GM12878 (cell line): Measurements from ENCODE around the gene LATS2. TPM values are rescaled to one million over a fixed set of nuclear protein-coding genes. Genes with fewer than 3 reads are reported as not detected.

ENCODE experiments used
- ATAC-seq: fragments of 200-7000 bp; cut with Tn5 transposase; 3 replicates; pipeline ENCODE4 v1.9.1; 2020; ENCODE audit warnings: mild to moderate bottlenecking, moderate library complexity
- BruUV-seq: library from RNA; stranded (reverse); fragments of 400-500 nt; replicated peaks from 2 replicates; lab custom pipeline; 2021; lab: Mats Ljungman, UMichigan
- CTCF ChIA-PET: fragments of 300-600 bp; sonication (Branson Sonifier 250); formaldehyde crosslinking; extraction: SDS; loops from one replicate; lab custom pipeline; 2021; ENCODE audit warnings: inconsistent platforms; lab: Yijun Ruan, JAX
- POLR2A ChIA-PET: fragments of 350-600 bp; formaldehyde crosslinking; extraction: SDS; loops from one replicate; lab custom pipeline; 2021; ENCODE audit warnings: inconsistent platforms; lab: Charles Lee
- RAD21 ChIA-PET: fragments of 300-600 bp; sonication (Branson Sonifier 250); formaldehyde crosslinking; loops from one replicate; lab custom pipeline; 2023; ENCODE audit warnings: antibody characterized with exemption; ENCODE audit not compliant: unreplicated experiment; lab: Charles Lee
- SMC1A ChIA-PET: fragments of 300-600 bp; sonication (Branson Sonifier 250); formaldehyde crosslinking; loops from one replicate; lab custom pipeline; 2023; ENCODE audit not compliant: unreplicated experiment, uncharacterized antibody; lab: Charles Lee
- DNase-seq: peaks from one replicate; pipeline ENCODE4 v3.0.0-alpha.2; 2011; ENCODE audit warnings: low read depth, low spot score
- FAIRE-seq: peaks from 3 replicates; lab custom pipeline; 2011; peaks lifted over from hg19 to GRCh38; lab: Jason Lieb, UNC
- H2AFZ ChIP-seq: 2 replicates; pipeline ENCODE4 v1.6.0; 2011; ENCODE audit warnings: low read depth, low read length, control low read depth; ENCODE audit not compliant: control insufficient read depth
- H3K27ac ChIP-seq: 2 replicates; pipeline ENCODE4 v1.5.1; 2011; ENCODE audit warnings: control low read depth; ENCODE audit not compliant: control insufficient read depth, insufficient read depth
- H3K27me3 ChIP-seq, 2 experiments: replicated peaks in 1 of 2; 2 replicates each; pipeline versions ENCODE4 v1.6.0 to v1.6.1; 2011; ENCODE audit warnings: low read length in 1 of 2; ENCODE audit not compliant: control insufficient read depth in 2 of 2, insufficient read depth in 2 of 2
- H3K36me3 ChIP-seq, 2 experiments: 2 replicates each; pipeline ENCODE4 v1.5.1; 2011; ENCODE audit warnings: low read length in 1 of 2; ENCODE audit not compliant: control insufficient read depth in 2 of 2, insufficient read depth in 2 of 2
- H3K4me1 ChIP-seq: 2 replicates; pipeline ENCODE4 v1.6.1; 2011; ENCODE audit warnings: mild to moderate bottlenecking, low read length, moderate library complexity, mixed read lengths; ENCODE audit not compliant: control insufficient read depth, insufficient read depth
- H3K4me2 ChIP-seq: 2 replicates; pipeline ENCODE4 v1.6.0; 2011; ENCODE audit warnings: control low read depth; ENCODE audit not compliant: control insufficient read depth, insufficient read depth
- H3K4me3 ChIP-seq: fragments of 200-600 bp; sonication (generic); 2 replicates; pipeline ENCODE4 v1.5.1; 2016
- H3K79me2 ChIP-seq: 2 replicates; pipeline ENCODE4 v1.6.0; 2011; ENCODE audit warnings: low read length; ENCODE audit not compliant: control insufficient read depth, insufficient read depth
- H3K9ac ChIP-seq: 2 replicates; pipeline ENCODE4 v1.8.0; 2011; ENCODE audit warnings: low read length, control low read depth, mixed read lengths; ENCODE audit not compliant: control insufficient read depth, insufficient read depth
- H3K9me3 ChIP-seq: replicated peaks from 3 replicates; pipeline ENCODE4 v1.5.1; 2011; ENCODE audit warnings: mild to moderate bottlenecking, low read length; ENCODE audit not compliant: control insufficient read depth, insufficient read depth
- H4K20me1 ChIP-seq: 2 replicates; pipeline ENCODE4 v1.6.0; 2011; ENCODE audit not compliant: control insufficient read depth, insufficient read depth
- BACH1 ChIP-seq: fragments of 450-650 bp; IDR thresholded peaks from 2 replicates; pipeline ENCODE4 v1.6.1; 2017; ENCODE audit warnings: mild to moderate bottlenecking, borderline replicate concordance
- BCL3 ChIP-seq: IDR thresholded peaks from 2 replicates; pipeline ENCODE4 v1.6.1; 2011; ENCODE audit warnings: borderline replicate concordance, low read depth, mild to moderate bottlenecking, moderate library complexity, low read length; ENCODE audit not compliant: insufficient read depth, poor library complexity, severe bottlenecking
- CBFB ChIP-seq: IDR thresholded peaks from 2 replicates; pipeline ENCODE4 v1.6.1; 2016; ENCODE audit warnings: antibody characterized with exemption, low read depth
- CHD4 ChIP-seq: fragments of 200-600 bp; sonication (generic); IDR thresholded peaks from 2 replicates; pipeline ENCODE4 v1.6.1; 2016; ENCODE audit warnings: mild to moderate bottlenecking
- FOS ChIP-seq: IDR thresholded peaks from 3 replicates; pipeline ENCODE4 v1.6.1; 2011; ENCODE audit warnings: borderline replicate concordance; ENCODE audit not compliant: insufficient read length; ENCODE audit errors: extremely low read depth
- HDAC6 ChIP-seq: fragments of 200-600 bp; sonication (generic); IDR thresholded peaks from one replicate; pipeline ENCODE4 v1.8.0; 2017; ENCODE audit warnings: antibody characterized with exemption; ENCODE audit not compliant: unreplicated experiment
- IRF5 ChIP-seq: fragments of 450-650 bp; IDR thresholded peaks from 2 replicates; pipeline ENCODE4 v1.6.1; 2017; ENCODE audit warnings: borderline replicate concordance
- MEF2B ChIP-seq: fragments of 450-650 bp; IDR thresholded peaks from 2 replicates; pipeline ENCODE4 v1.6.1; 2018; ENCODE audit warnings: mild to moderate bottlenecking, moderate library complexity; ENCODE audit not compliant: partially characterized antibody, poor library complexity, severe bottlenecking
- MTA2 ChIP-seq: fragments of 450-650 bp; IDR thresholded peaks from 2 replicates; pipeline ENCODE4 v1.6.1; 2016; ENCODE audit warnings: low read depth, mild to moderate bottlenecking, moderate library complexity
- NFXL1 ChIP-seq: fragments of 450-650 bp; IDR thresholded peaks from 2 replicates; pipeline ENCODE4 v1.6.1; 2017; ENCODE audit warnings: antibody characterized with exemption, mild to moderate bottlenecking, borderline replicate concordance
- NFYA ChIP-seq: IDR thresholded peaks from 2 replicates; pipeline ENCODE4 v1.6.1; 2011; ENCODE audit warnings: low read depth, mild to moderate bottlenecking, low read length, improper control_type of control experiment, borderline replicate concordance
- NFYB ChIP-seq: IDR thresholded peaks from 2 replicates; pipeline ENCODE4 v1.6.1; 2011; ENCODE audit warnings: low read depth, mild to moderate bottlenecking, low read length, improper control_type of control experiment, moderate library complexity; ENCODE audit not compliant: insufficient read depth
- NR2F1 ChIP-seq: fragments of 450-650 bp; conservative IDR thresholded peaks from 2 replicates; pipeline ENCODE4 v1.6.1; 2017; ENCODE audit warnings: mild to moderate bottlenecking
- NRF1 ChIP-seq: conservative IDR thresholded peaks from 2 replicates; pipeline ENCODE4 v1.6.1; 2011; ENCODE audit warnings: mild to moderate bottlenecking, low read depth, low read length, improper control_type of control experiment
- PAX5 ChIP-seq: IDR thresholded peaks from 2 replicates; pipeline ENCODE4 v1.6.1; 2011; ENCODE audit warnings: low read depth, low read length, borderline replicate concordance
- SMAD1 ChIP-seq: fragments of 450-650 bp; IDR thresholded peaks from 2 replicates; pipeline ENCODE4 v1.6.1; 2018; ENCODE audit warnings: mild to moderate bottlenecking, low read depth; ENCODE audit not compliant: partially characterized antibody
- STAT1 ChIP-seq: fragments of 450-650 bp; conservative IDR thresholded peaks from 2 replicates; pipeline ENCODE4 v1.6.1; 2014; ENCODE audit warnings: antibody characterized with exemption, mild to moderate bottlenecking
- STAT3 ChIP-seq: IDR thresholded peaks from 2 replicates; pipeline ENCODE4 v1.6.1; 2011; ENCODE audit warnings: low read depth, low read length, improper control_type of control experiment
- TARDBP ChIP-seq: IDR thresholded peaks from 2 replicates; pipeline ENCODE4 v1.6.1; 2016; ENCODE audit warnings: borderline replicate concordance
- TCF7 ChIP-seq: IDR thresholded peaks from 2 replicates; pipeline ENCODE4 v1.6.1; 2014; ENCODE audit warnings: antibody characterized with exemption, borderline replicate concordance
- USF2 ChIP-seq: IDR thresholded peaks from 2 replicates; pipeline ENCODE4 v1.6.1; 2011; ENCODE audit warnings: low read depth, low read length, improper control_type of control experiment, borderline replicate concordance
- WGBS: methylation state at CpG from one replicate; pipeline ENCODE4 v1.1.6; 2016; ENCODE audit warnings: low lambda C conversion rate; ENCODE audit not compliant: insufficient replicate concordance, insufficient coverage; ENCODE audit errors: missing lambda C conversion rate; 5-methylcytosine and 5-hydroxymethylcytosine counted together
- in situ Hi-C: fragments of 300-500 bp; cut with MboI; formaldehyde crosslinking; loops from 9 replicates; pipeline ENCODE4 v1.14.3; 2018; ENCODE audit warnings: mixed read lengths
- intact Hi-C: fragments of 100-400 bp; cut with micrococcal nuclease; formaldehyde crosslinking; loops from one replicate; pipeline ENCODE4 v1.14.2; 2022; ENCODE audit not compliant: unreplicated experiment
- polyA plus RNA-seq, 11 experiments: library from polyadenylated mRNA; depleted of rRNA in 4 of 11; unstranded in 6 of 11; stranded (reverse) in 5 of 11; fragments of >200 nt; fragmentation: Nextera tagmentation in 4 of 11; fragmentation: Illumina TruSeq in 1 of 11; extraction: Ambion mirVana in 4 of 11; extraction: Trizol in 1 of 11; gene quantifications; 1 replicate in 1 of 11; 2 replicates in 10 of 11; pipeline versions ENCODE4 v1.2.1 to v1.2.3, GENCODE V29; 2011 to 2016; ENCODE audit warnings: inconsistent platforms in 2 of 11, missing spikeins in 2 of 11, low read depth in 1 of 11
- total RNA-seq, 4 experiments: library from RNA; depleted of rRNA in 3 of 4; stranded (reverse); fragments of >200 nt in 3 of 4; fragmentation: Illumina TruSeq in 1 of 4; extraction: Trizol in 1 of 4; gene quantifications; 2 replicates each; pipeline versions ENCODE4 v1.2.1 to v1.2.3, GENCODE V29; 2013 to 2021

Gene LATS2
- total and polyA plus RNA-seq, 10 of the 15 experiments (the other 5 are each of a cell fraction or from before 2014, with no cell fraction given) = 0.90 to 7.8 (median 2.0) TPM

GRCh38 chr13:20940083-20940482, 121.3 kb downstream of the LATS2 start (continued):
- TF ChIP-seq SMAD1 (no peak), TCF7 (no peak), NFYB (no peak), BCL3 (no peak), BACH1 (no peak), HDAC6 (no peak), CHD4 (no peak), NR2F1 (no peak), IRF5 (no peak), CBFB (no peak)

GRCh38 chr13:20939662-20940061, 121.7 kb downstream of the LATS2 start:
- H3K36me3 ChIP-seq = no peaks in the 10 kb centered on the region
- no peak overlapping the region for H3K27ac ChIP-seq
- no peak for FAIRE-seq
- in situ Hi-C loops = loop anchor here (5.0 to 25.0 kb wide), 3 partner anchors 238 to 1848 kb away; partner anchors contain the start of genes MRPL57 and SKA3
- 32% methylated on average over 4 of the region's 4 CpGs for WGBS
- ChIA-PET CTCF (no interaction called here), RAD21 (no interaction called here), SMC1A (interaction anchor here (1.0 kb wide), 1 partner anchor 238 kb away, joined by 3 read pairs; no protein-coding TSS in a partner anchor), POLR2A (no interaction called here)
- no peak overlapping the region for H3K4me2 ChIP-seq
- H4K20me1 ChIP-seq = no peaks in the 10 kb centered on the region
- no peaks in the 10 kb centered on the region for H3K79me2 ChIP-seq
- no peaks in the 10 kb centered on the region for H3K27me3 ChIP-seq
- no peak overlapping the region for H3K9ac ChIP-seq
- DNase-seq = no peak
- no peak overlapping the region for H3K4me3 ChIP-seq
- H2AFZ ChIP-seq = no peak overlapping the region
- no TSS peak for BruUV-seq
- no peak for ATAC-seq
- no peaks in the 10 kb centered on the region for H3K9me3 ChIP-seq
- intact Hi-C loops = loop anchor here (5.0 to 10.0 kb wide), 4 partner anchors 135 to 1858 kb away; no protein-coding TSS in a partner anchor
- no peaks in the 10 kb centered on the region for H3K4me1 ChIP-seq
- no peak for TF ChIP-seq FOS
- no peak for TF ChIP-seq MEF2B
- no peak for TF ChIP-seq PAX5
- no peak for TF ChIP-seq NRF1
- TF ChIP-seq MTA2 = no peak
- TF ChIP-seq NFXL1 = no peak
- TF ChIP-seq STAT1 = no peak
- no peak for TF ChIP-seq NFYA
- TF ChIP-seq USF2 = no peak
- TF ChIP-seq STAT3 = no peak
- TF ChIP-seq TARDBP = no peak
